PC-3 (cell line): ENCODE results near the gene NCL.

ENCODE experiments used
- CTCF ChIP-seq: fragments of 300-600 bp; sonication (generic); conservative IDR thresholded peaks from 2 replicates; pipeline ENCODE4 v1.5.1; 2017; ENCODE audit warnings: antibody characterized with exemption, low read depth, mild to moderate bottlenecking, low read length
- EZH2phosphoT487 ChIP-seq: fragments of 300-600 bp; sonication (generic); IDR thresholded peaks from 2 replicates; pipeline ENCODE4 v1.6.1; 2018; ENCODE audit warnings: mild to moderate bottlenecking, antibody characterized with exemption, low read length, borderline replicate concordance

GRCh38 chr2:231476920-231477319, 12.6 kb upstream of the NCL start:
- no peak for TF ChIP-seq CTCF
- no peak for TF ChIP-seq EZH2phosphoT487
